ENCODE results near the gene ALDH3A2. TPM values are rescaled to one million over a fixed set of nuclear protein-coding genes. Genes with fewer than 3 reads are reported as not detected.

Gene ALDH3A2
- total RNA-seq, 2 experiments from 2014 or later = 18.5 to 23.9 TPM

- CTCF ChIA-PET = interaction anchor here (0.8 to 1.1 kb wide), 2 partner anchors 47 to 48 kb away, joined by 3 read pairs; no protein-coding TSS in a partner anchor
- Mint-ChIP-seq H3K9me3 (ENCODE audit: low read depth) (no peaks in the 10 kb centered on the region), H3K36me3 (ENCODE audit: low read depth) (no peaks in the 10 kb centered on the region), H3K27me3 (no peaks in the 10 kb centered on the region), H3K4me1 (peaks cover under 1% of the 10 kb centered on the region), H3K4me3 (no peak overlapping the region), H3K27ac (no peak overlapping the region)
- no peak for DNase-seq
- ATAC-seq = no peak
- intact Hi-C loops (cut with DNase I, micrococcal nuclease) = no loop called here
- POLR2A ChIA-PET = no interaction called here
Observed at GRCh38 chr17:19718613-19719354, 70.2 kb downstream of the ALDH3A2 start.

DNA sequence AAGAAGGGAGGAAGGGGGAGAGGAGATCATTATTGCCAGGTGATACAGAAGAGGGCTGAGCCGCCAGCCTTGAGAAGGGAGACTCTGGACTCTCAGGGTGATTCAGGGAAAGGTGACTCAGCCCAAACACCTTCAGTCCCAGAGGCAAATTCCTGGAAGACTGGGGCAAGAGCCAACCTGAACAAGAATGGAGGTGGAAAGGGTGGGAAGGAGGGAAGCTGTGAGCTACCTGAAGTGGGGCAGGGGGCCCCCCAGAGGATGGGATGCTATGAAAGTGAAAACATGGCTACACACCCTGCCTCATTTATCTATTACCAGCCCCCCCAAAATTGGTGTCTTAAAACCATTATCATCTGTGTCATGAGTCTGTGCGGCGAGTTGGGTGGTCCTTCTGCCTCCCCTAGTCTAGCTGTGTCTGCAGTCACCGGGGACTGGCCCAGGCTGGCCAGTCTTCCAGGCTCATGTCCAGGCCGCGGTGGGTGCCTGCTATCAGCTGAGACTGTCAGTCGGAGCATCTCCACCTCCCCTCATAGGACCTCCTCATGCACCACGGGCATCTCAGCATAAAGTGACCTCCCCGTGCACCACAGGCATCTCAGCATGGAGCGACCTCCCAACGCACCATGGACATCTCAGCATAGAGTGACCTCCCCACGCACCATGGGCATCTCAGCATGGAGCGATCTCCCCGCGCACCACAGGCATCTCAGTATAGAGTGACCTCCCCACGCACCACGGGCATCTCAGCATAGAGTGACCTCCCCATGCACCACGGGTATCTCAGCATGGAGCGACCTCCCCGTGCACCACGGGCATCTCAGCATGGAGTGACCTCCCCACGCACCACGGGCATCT lies 71.0 kb downstream of the ALDH3A2 start:
- Mint-ChIP-seq H3K36me3 (ENCODE audit: low read depth) (no peaks in the 10 kb centered on the region), H3K4me3 (no peak overlapping the region), H3K4me1 (peaks cover 7% of the 10 kb centered on the region), H3K27me3 (no peaks in the 10 kb centered on the region), H3K9me3 (ENCODE audit: low read depth) (no peaks in the 10 kb centered on the region), H3K27ac (no peak overlapping the region)
- ChIA-PET POLR2A (no interaction called here), CTCF (no interaction called here)
- intact Hi-C loops (cut with DNase I, micrococcal nuclease) = no loop called here
- ATAC-seq (no peak), DNase-seq (no peak)

DNA sequence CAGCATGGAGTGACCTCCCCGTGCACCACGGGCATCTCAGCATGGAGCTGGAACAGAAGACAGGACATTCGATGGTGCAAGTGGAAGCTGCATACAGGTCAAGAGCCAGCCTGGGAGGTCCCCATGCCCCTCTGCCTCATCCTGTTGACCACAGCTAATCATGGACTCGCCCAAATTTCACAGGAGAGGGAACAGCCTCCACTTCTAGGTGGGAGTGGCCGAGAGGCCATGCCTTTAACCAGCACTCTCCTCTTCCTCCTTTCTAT lies 71.6 kb downstream of the ALDH3A2 start:
- CTCF ChIA-PET = no interaction called here
- POLR2A ChIA-PET = no interaction called here

DNA sequence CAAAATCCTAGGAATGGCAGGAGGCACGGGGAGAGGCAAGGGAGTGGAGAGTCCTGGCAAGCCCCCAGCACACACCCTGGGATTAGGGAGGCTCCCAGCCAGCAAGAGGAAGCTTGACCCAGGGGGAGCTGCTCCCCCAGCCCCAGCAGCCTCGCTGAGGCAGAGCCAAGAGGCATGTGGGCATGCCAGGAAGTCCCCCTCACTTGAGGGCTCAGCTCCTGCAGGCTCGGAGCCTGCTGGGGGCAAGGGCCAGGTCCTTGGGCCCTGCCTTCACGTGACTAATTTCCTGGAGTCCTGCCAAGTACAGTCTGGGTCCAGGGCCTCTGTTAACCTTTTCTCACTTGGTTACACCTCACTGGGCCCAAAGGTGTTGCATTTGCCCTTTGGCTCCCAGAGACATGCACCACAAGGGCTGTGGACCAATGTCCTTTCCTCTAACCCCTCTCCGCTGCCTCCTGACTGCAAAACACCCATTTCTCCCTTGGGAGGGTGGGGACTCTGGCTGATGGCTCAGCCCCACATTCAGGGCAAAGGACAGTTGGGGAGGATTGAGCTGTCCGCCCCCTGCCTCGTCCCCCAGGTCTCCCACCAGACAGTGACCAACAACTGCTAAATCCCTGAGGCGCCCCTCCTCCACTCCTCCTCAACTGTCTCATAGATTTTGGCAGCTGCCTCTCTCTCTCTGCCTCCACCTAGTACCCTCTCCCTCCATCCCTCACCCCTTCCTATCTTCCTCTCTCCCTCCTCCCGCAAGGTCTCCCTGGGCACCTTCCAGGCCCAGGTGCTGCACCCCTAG lies 72.3 kb downstream of the ALDH3A2 start:
- Mint-ChIP-seq H3K36me3 (ENCODE audit: low read depth) (no peaks in the 10 kb centered on the region), H3K4me1 (peaks cover 16% of the 10 kb centered on the region), H3K27me3 (no peaks in the 10 kb centered on the region), H3K4me3 (no peak overlapping the region), H3K27ac (no peak overlapping the region), H3K9me3 (ENCODE audit: low read depth) (no peaks in the 10 kb centered on the region)
- intact Hi-C loops (cut with DNase I, micrococcal nuclease) = no loop called here
- CTCF ChIA-PET = interaction anchor here (0.7 to 1.4 kb wide), 2 partner anchors 24 to 1066 kb away, joined by 4 to 6 read pairs; no protein-coding TSS in a partner anchor
- POLR2A ChIA-PET = interaction anchor here (0.7 to 0.9 kb wide), 2 partner anchors 42 to 415 kb away, joined by 3 read pairs; no protein-coding TSS in a partner anchor
- ATAC-seq (no peak), DNase-seq (no peak)

More for the DNA sequence above, 71.6 kb downstream of the ALDH3A2 start:
- H3K27me3 Mint-ChIP-seq = no peaks in the 10 kb centered on the region
- H3K27ac Mint-ChIP-seq = no peak overlapping the region
- intact Hi-C loops (cut with DNase I, micrococcal nuclease) = no loop called here
- no peak overlapping the region for H3K4me3 Mint-ChIP-seq
- no peak for DNase-seq
- no peak for ATAC-seq
- H3K4me1 Mint-ChIP-seq = peaks cover 10% of the 10 kb centered on the region
- no peaks in the 10 kb centered on the region for H3K9me3 Mint-ChIP-seq (ENCODE audit: low read depth)
- no peaks in the 10 kb centered on the region for H3K36me3 Mint-ChIP-seq (ENCODE audit: low read depth)

- ChIA-PET CTCF (interaction anchor here (1.1 kb wide), 1 partner anchor 39 kb away, joined by 7 read pairs; no protein-coding TSS in a partner anchor), POLR2A (no interaction called here)
- DNase-seq (no peak), ATAC-seq (no peak)
- H3K4me1 Mint-ChIP-seq = peaks cover 19% of the 10 kb centered on the region
- H3K4me3 Mint-ChIP-seq = no peak overlapping the region
- intact Hi-C loops (cut with DNase I, micrococcal nuclease) = no loop called here
- H3K9me3 Mint-ChIP-seq (ENCODE audit: low read depth) = no peaks in the 10 kb centered on the region
- no peak overlapping the region for H3K27ac Mint-ChIP-seq
- H3K27me3 Mint-ChIP-seq = no peaks in the 10 kb centered on the region
- H3K36me3 Mint-ChIP-seq (ENCODE audit: low read depth) = no peaks in the 10 kb centered on the region
Observed at GRCh38 chr17:19723964-19724363, 75.4 kb downstream of the ALDH3A2 start.

GRCh38 chr17:19724501-19725420 lies 76.2 kb downstream of the ALDH3A2 start:
- Mint-ChIP-seq H3K4me3 (peak overlapping the region; percentile 43), H3K36me3 (ENCODE audit: low read depth) (no peaks in the 10 kb centered on the region), H3K27ac (peak overlapping the region; percentile 47), H3K9me3 (ENCODE audit: low read depth) (no peaks in the 10 kb centered on the region), H3K4me1 (peaks cover 19% of the 10 kb centered on the region), H3K27me3 (no peaks in the 10 kb centered on the region)
- ATAC-seq (peak; percentile 85), DNase-seq (peak; percentile 77)
- intact Hi-C loops (cut with DNase I, micrococcal nuclease) = no loop called here
- ChIA-PET POLR2A (no interaction called here), CTCF (no interaction called here)

DNA sequence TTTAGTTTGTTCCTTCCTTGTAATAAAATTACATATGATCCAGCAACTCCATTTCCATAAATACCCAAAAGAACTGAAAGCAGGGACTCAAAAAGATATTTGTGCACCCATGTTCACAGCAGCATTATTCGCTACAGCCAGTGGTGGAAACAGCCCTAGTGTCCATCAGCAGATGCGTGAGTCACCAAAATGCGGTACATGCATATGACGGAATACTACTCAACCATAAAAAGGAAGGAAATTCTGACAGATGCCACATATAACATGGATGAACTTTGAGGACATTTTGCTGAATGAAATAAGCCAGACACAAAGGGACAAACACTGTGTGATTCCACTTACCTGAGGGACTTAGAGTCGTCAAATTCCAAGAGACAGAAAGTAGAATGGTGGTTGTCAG lies 76.9 kb downstream of the ALDH3A2 start:
- H3K27me3 Mint-ChIP-seq = no peaks in the 10 kb centered on the region
- H3K4me3 Mint-ChIP-seq = peak overlapping the region; percentile 43
- POLR2A ChIA-PET = no interaction called here
- peak overlapping the region; percentile 47 for H3K27ac Mint-ChIP-seq
- no peaks in the 10 kb centered on the region for H3K36me3 Mint-ChIP-seq (ENCODE audit: low read depth)
- peaks cover 19% of the 10 kb centered on the region for H3K4me1 Mint-ChIP-seq
- no peaks in the 10 kb centered on the region for H3K9me3 Mint-ChIP-seq (ENCODE audit: low read depth)
- intact Hi-C loops (cut with DNase I, micrococcal nuclease) = no loop called here
- no peak for DNase-seq
- CTCF ChIA-PET = no interaction called here
- no peak for ATAC-seq

- peaks cover 19% of the 10 kb centered on the region for H3K4me1 Mint-ChIP-seq
- ATAC-seq = no peak
- H3K27ac Mint-ChIP-seq = no peak overlapping the region
- DNase-seq = no peak
- intact Hi-C loops (cut with DNase I, micrococcal nuclease) = no loop called here
- no peaks in the 10 kb centered on the region for H3K9me3 Mint-ChIP-seq (ENCODE audit: low read depth)
- H3K4me3 Mint-ChIP-seq = no peak overlapping the region
- no peaks in the 10 kb centered on the region for H3K36me3 Mint-ChIP-seq (ENCODE audit: low read depth)
- H3K27me3 Mint-ChIP-seq = no peaks in the 10 kb centered on the region
- CTCF ChIA-PET = interaction anchor here (1.0 to 1.9 kb wide), 3 partner anchors 16 to 40 kb away, joined by 3 to 10 read pairs (median 3); no protein-coding TSS in a partner anchor
- POLR2A ChIA-PET = no interaction called here
Observed at GRCh38 chr17:19726631-19727376, 78.3 kb downstream of the ALDH3A2 start.

Measured in activated CD4-positive, alpha-beta T cell treated with anti-CD3 and anti-CD28 coated beads for 36 hours (primary cell).